ENCODE data around the gene OR9G4.

DNA sequence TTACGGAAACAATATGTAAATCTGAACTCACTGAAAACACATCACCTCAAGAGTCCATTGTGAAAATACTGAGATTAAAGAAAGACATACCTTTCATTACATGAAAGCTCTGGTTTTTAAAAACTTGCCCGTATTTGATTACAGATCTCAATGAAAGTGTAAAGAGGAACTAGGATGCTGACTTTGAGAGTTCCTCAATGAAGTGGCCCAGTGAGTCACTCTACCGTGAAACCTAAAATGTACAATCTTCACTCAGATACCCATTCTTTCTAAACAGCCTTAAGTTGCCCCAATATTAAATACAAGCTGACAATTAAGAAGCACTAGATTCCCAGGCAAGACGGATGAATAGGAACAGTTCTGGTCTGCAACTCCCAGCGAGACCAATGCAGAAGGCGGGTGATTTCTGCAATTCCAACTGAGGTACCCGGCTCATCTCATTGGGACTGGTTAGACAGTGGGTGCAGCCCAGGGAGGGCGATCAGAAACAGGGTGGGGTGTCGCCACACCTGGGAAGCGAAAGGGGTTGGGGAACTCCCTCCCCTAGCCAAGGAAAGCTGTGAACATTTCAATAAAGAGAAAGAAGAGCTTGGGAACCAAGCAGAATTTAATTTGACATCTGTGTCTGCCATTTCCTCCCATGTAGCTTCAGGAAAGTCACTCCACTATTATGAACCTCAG is 33.8 kb upstream of the OR9G4 start:
- no peak for TF ChIP-seq ZNF274 (IDR thresholded peaks at IDR 0.05; ENCODE audit: low read depth, low read length)
- TF ChIP-seq YY1 (IDR thresholded peaks at IDR 0.05; ENCODE audit: insufficient read depth, insufficient read length): no peak

All from NT2/D1 (cell line).